OCI-LY7 (cell line): Measurements from ENCODE around the gene PSG11.
"Not testable (repeated sequence)": the region's sequence is repeated elsewhere in the genome, so short reads cannot be mapped to it uniquely, and the experiment has no call there.

ENCODE experiments used
- CTCF ChIP-seq: fragments of 200-600 bp; sonication (generic); conservative IDR thresholded peaks from 2 replicates; pipeline ENCODE4 v1.5.1; 2014; ENCODE audit warnings: mild to moderate bottlenecking, antibody characterized with exemption, low read length, moderate library complexity, mixed read lengths
- EZH2phosphoT487 ChIP-seq: fragments of 200-600 bp; sonication (generic); IDR thresholded peaks from 2 replicates; pipeline ENCODE4 v1.6.1; 2018; ENCODE audit warnings: low read depth, borderline replicate concordance, mild to moderate bottlenecking, mixed run types, antibody characterized with exemption, low read length, moderate library complexity, mixed read lengths

GRCh38 chr19:43031645-43032044, 5.4 kb upstream of the PSG11 start:
- not testable (repeated sequence) for TF ChIP-seq EZH2phosphoT487
- 0 out of 2 replicates have a peak, but pooled peaks have one; percentile 15 for TF ChIP-seq CTCF
